K562 (cell line): ENCODE data around the gene IGF1R. TPM values are rescaled to one million over a fixed set of nuclear protein-coding genes. Genes with fewer than 3 reads are reported as not detected.

Source experiments
- MGA ChIP-seq: fragments of 450-650 bp; IDR thresholded peaks from 2 replicates; pipeline ENCODE4 v1.6.1; 2016; ENCODE audit warnings: mild to moderate bottlenecking, moderate library complexity
- polyA plus RNA-seq, 8 experiments: library from polyadenylated mRNA; depleted of rRNA in 4 of 8; stranded (reverse) in 5 of 8; unstranded in 3 of 8; fragments of >200 nt; fragmentation: Nextera tagmentation in 2 of 8; fragmentation: Illumina TruSeq in 1 of 8; extraction: Ambion mirVana in 2 of 8; extraction: Trizol in 1 of 8; gene quantifications; 2 replicates each; pipeline versions ENCODE4 v1.2.1 to v1.2.3, GENCODE V29; 2011 to 2014; ENCODE audit warnings: inconsistent platforms in 1 of 8, missing spikeins in 1 of 8
- total RNA-seq, 7 experiments: library from RNA; depleted of rRNA in 6 of 7; stranded (reverse); fragments of >200 nt in 6 of 7; fragmentation: Illumina TruSeq in 2 of 7; extraction: Trizol in 2 of 7; gene quantifications; 2 replicates each; pipeline versions ENCODE4 v1.2.1 to v1.2.3, GENCODE V29; 2011 to 2021; ENCODE audit warnings: low replicate concordance in 1 of 7

IGF1R gene
- total and polyA plus RNA-seq, 9 of the 15 experiments (the other 6 are each of a cell fraction or from before 2014, with no cell fraction given): 0.35 to 8.0 (median 1.6) TPM

GRCh38 chr15:98976500-98976899 is 328.2 kb downstream of the IGF1R start (continued):
- no peak for TF ChIP-seq MGA
